Activated CD4-positive, alpha-beta T cell treated with anti-CD3 and anti-CD28 coated beads, Interleukin-2, amount 10 ng/mL, durations not matched to agents 7 days and 5 days (primary cell): ENCODE results near the gene KRT74. TPM values are rescaled to one million over a fixed set of nuclear protein-coding genes. Genes with fewer than 3 reads are reported as not detected.

Experiments used
- CTCF ChIA-PET: fragments of 350-600 bp; sonication (Branson Sonifier 250); formaldehyde crosslinking; loops from one replicate; lab custom pipeline; 2021; ENCODE audit warnings: antibody characterized with exemption; lab: Charles Lee
- POLR2A ChIA-PET: fragments of 350-600 bp; sonication (Branson Sonifier 250); formaldehyde crosslinking; loops from one replicate; lab custom pipeline; 2021; ENCODE audit warnings: antibody characterized with exemption; lab: Charles Lee
- DNase-seq: peaks from one replicate; pipeline ENCODE4 v3.0.0-alpha.2; 2020
- H3K27ac Mint-ChIP-seq: one replicate; pipeline ENCODE4 v1.8.0; 2021; ENCODE audit warnings: mild to moderate bottlenecking, moderate library complexity, mixed read lengths
- H3K27me3 Mint-ChIP-seq: one replicate; pipeline ENCODE4 v1.8.0; 2021; ENCODE audit warnings: mixed read lengths
- H3K36me3 Mint-ChIP-seq: one replicate; pipeline ENCODE4 v1.8.0; 2021; ENCODE audit warnings: low read depth, mixed read lengths
- H3K4me1 Mint-ChIP-seq: one replicate; pipeline ENCODE4 v1.8.0; 2021; ENCODE audit warnings: mixed read lengths
- H3K4me3 Mint-ChIP-seq: one replicate; pipeline ENCODE4 v1.8.0; 2021; ENCODE audit warnings: mild to moderate bottlenecking, moderate library complexity, mixed read lengths
- H3K9me3 Mint-ChIP-seq: one replicate; pipeline ENCODE4 v1.8.0; 2021; ENCODE audit warnings: mixed read lengths
- total RNA-seq, 2 experiments: library from RNA; stranded (reverse); gene quantifications; one replicate each; pipeline ENCODE4 v1.2.3, GENCODE V29; 2021

KRT74 gene
- total RNA-seq, 2 experiments from 2014 or later = 0.15 TPM

DNA sequence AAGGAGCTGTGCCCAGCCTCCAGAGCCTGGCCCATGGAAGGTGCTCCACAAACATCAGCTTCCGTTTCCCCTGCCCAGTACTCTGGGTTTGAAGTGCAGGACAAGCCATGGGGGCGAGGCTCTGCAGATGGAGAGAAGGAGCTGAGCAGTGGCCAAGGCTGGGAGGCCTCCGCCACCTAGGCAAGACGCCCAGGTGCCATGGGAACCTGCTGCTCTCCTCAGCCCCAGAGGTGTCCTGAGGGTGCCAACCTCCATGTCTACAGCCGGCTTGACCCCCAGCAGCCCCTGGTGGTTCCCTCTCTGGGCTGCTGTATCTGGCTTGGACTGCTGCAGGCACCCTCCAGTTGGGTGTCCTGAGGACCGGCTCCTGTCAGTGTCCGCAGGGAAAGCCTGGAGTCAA lies 33.1 kb downstream of the KRT74 start:
- H3K4me1 Mint-ChIP-seq = peaks cover 3% of the 10 kb centered on the region
- DNase-seq = no peak
- no peaks in the 10 kb centered on the region for H3K9me3 Mint-ChIP-seq
- H3K36me3 Mint-ChIP-seq = no peaks in the 10 kb centered on the region
- ChIA-PET CTCF (no interaction called here), POLR2A (no interaction called here)
- no peak overlapping the region for H3K27ac Mint-ChIP-seq
- no peaks in the 10 kb centered on the region for H3K27me3 Mint-ChIP-seq
- no peak overlapping the region for H3K4me3 Mint-ChIP-seq

DNA sequence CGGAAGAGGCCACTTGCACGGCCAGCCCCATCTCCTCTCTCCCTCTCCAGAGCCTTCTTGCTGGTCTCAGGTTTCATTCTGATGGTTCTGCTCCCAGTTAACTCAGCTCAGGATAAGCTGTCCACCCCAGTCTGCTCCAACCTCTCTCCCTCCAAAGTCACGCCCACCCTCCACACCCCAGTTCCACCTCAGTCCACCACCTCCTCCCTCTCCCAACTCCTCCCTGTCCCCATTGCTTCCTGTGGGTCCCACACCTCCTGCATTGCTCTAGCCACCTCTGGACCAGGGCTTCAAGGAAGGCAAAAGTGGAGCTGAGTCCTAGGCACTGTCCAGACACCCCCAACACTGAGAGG lies 33.8 kb downstream of the KRT74 start:
- H3K36me3 Mint-ChIP-seq = no peaks in the 10 kb centered on the region
- no peaks in the 10 kb centered on the region for H3K9me3 Mint-ChIP-seq
- H3K4me1 Mint-ChIP-seq = peaks cover 3% of the 10 kb centered on the region
- no peak overlapping the region for H3K27ac Mint-ChIP-seq
- POLR2A ChIA-PET = interaction anchor here (0.7 kb wide), 1 partner anchor 367 kb away, joined by 3 read pairs; no protein-coding TSS in a partner anchor
- no peaks in the 10 kb centered on the region for H3K27me3 Mint-ChIP-seq
- CTCF ChIA-PET = no interaction called here
- DNase-seq = no peak
- H3K4me3 Mint-ChIP-seq = no peak overlapping the region

DNA sequence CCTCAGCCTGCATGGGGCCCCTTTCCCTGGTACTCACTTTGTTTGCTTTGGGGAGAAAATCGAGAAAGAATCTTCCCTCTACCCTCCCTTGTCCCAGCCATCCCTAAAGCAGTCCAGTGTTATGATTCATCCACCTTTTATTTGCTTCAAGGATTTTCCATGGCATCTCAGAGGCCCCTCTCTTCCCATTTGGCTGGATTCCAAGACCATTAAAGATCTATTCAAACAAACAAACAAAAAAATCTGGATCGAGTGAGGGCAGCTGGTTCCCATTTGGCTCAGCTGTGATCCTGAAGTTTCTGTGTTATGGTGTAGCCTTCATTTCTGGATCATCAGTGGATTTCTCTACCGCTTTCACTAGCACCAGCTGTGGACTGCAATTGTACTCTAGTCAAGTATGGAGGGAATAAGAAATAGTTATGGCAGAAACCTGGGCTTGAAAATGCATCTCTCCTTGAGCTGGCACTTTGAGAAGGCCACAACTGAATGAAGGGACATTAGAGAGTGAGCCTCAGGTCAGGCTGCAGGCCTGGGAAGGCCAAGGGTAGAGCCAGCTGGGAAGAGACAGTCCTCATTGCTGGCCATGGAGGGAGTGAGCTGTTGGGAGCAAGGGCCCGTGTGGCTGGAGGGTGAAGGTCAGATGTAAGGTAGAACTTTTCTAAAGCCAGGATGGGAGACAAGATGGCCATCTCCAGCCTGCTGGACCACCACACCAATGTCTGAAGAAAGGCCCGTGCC lies 34.4 kb downstream of the KRT74 start:
- Mint-ChIP-seq H3K4me3 (no peak overlapping the region), H3K27ac (no peak overlapping the region), H3K9me3 (no peaks in the 10 kb centered on the region), H3K4me1 (peaks cover 3% of the 10 kb centered on the region), H3K27me3 (no peaks in the 10 kb centered on the region), H3K36me3 (no peaks in the 10 kb centered on the region)
- no peak for DNase-seq
- ChIA-PET CTCF (no interaction called here), POLR2A (interaction anchor here (0.7 kb wide), 1 partner anchor 366 kb away, joined by 3 read pairs; no protein-coding TSS in a partner anchor)

DNA sequence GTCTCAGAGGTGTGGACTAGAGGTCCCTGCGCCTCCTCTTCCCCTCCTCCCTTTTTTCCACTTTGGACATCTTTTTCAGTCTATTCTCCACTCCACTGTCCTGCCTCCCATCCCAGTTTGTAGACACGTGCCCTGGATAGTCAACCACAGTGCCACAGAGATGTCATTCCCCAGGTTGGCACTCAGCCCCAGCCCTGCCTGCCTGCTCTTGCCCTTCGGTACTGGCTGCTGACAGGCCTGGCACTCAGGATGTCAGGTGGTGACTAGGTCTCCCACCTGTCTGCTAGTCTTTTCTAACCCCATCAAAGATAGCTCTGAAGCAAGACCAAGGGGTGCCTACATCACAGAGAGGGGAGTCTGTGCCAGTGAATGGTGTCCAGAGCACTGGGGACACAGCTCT lies 36.5 kb downstream of the KRT74 start:
- Mint-ChIP-seq H3K27me3 (no peaks in the 10 kb centered on the region), H3K9me3 (no peaks in the 10 kb centered on the region), H3K36me3 (no peaks in the 10 kb centered on the region), H3K27ac (no peak overlapping the region), H3K4me1 (no peaks in the 10 kb centered on the region), H3K4me3 (no peak overlapping the region)
- POLR2A ChIA-PET = no interaction called here
- DNase-seq = no peak
- CTCF ChIA-PET = no interaction called here

DNA sequence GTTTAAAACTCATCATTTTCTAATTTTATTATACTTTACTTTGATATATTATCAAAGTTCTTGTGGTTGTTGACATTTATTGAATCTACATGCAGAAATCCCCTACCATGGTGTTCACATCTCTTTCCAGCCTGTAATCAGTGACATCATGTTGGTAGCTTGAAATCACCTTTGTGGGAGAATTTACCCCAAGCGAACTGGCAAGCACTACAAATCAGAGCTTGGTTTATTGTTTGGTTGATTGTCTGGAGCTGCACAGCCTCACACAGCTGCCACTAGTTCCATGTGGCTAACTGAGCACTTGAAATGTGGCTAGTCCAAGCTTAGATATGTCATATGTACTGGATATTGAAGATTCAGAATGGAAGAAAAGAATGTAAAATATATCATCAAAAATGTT lies 38.1 kb downstream of the KRT74 start:
- no peak overlapping the region for H3K27ac Mint-ChIP-seq
- no peaks in the 10 kb centered on the region for H3K27me3 Mint-ChIP-seq
- DNase-seq = no peak
- H3K9me3 Mint-ChIP-seq = no peaks in the 10 kb centered on the region
- POLR2A ChIA-PET = no interaction called here
- H3K36me3 Mint-ChIP-seq = no peaks in the 10 kb centered on the region
- no peak overlapping the region for H3K4me3 Mint-ChIP-seq
- H3K4me1 Mint-ChIP-seq = no peaks in the 10 kb centered on the region
- CTCF ChIA-PET = no interaction called here

DNA sequence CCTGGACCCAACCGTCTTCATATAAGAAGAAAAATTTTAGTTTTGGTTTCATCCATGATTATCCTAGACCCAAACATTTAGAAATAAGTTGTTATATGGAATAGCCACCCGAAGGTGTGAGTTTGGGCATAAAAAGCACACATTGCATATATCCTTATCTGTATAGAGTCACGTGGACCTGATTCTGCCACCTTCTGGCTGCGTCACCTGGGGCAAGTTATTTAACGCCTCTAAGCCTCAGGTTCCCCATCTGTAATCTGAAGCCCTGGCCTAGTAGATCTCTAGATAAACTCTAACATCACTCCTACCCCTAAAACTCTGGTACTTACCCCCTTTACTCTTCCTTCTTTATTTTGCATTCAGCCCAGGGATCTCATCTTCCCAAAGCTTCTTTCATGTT lies 39.2 kb downstream of the KRT74 start:
- no peak overlapping the region for H3K4me3 Mint-ChIP-seq
- no peaks in the 10 kb centered on the region for H3K36me3 Mint-ChIP-seq
- DNase-seq = no peak
- no peaks in the 10 kb centered on the region for H3K4me1 Mint-ChIP-seq
- no peaks in the 10 kb centered on the region for H3K9me3 Mint-ChIP-seq
- ChIA-PET POLR2A (no interaction called here), CTCF (no interaction called here)
- no peaks in the 10 kb centered on the region for H3K27me3 Mint-ChIP-seq
- H3K27ac Mint-ChIP-seq = no peak overlapping the region

DNA sequence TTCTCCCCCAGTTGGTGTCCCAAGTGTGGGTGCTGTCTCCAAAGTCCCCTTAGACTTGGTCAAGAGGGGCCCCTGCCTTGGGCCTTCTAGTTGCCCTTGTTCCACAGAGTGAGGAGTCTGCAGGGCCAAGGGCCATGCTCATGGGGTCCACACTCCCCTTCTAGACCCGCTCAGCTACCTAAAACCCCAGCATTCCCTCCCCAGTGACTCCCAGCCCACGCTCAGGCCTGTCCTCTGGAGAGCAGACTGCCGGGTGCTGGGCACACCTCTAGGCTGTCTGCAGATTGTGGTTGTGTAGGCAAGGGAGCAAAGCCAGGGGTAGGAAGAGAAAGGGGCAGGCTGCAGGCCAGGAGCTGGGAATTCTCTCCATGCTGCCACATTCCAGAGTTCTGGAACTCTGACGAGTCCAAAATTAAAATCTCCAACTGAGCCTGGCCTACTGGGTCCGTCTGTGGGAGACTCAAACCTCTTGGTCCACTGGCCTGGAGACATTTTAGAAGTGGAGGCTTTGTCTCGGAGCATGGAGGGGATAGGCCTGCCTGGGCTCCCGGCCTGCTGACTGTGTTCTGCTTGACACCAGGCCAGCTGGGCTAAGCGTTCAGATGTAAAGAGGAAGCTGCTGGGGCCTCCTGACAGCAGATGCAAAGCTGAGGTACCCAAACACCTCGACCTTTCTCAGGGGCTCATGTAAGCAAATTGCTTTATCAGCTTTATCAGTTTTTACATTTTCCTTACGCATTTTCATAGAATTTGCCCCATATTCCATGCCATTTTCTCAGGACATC lies 39.8 kb downstream of the KRT74 start:
- Mint-ChIP-seq H3K9me3 (no peaks in the 10 kb centered on the region), H3K36me3 (no peaks in the 10 kb centered on the region), H3K4me3 (no peak overlapping the region), H3K27ac (no peak overlapping the region), H3K27me3 (no peaks in the 10 kb centered on the region), H3K4me1 (no peaks in the 10 kb centered on the region)
- DNase-seq = no peak
- ChIA-PET CTCF (no interaction called here), POLR2A (no interaction called here)

DNA sequence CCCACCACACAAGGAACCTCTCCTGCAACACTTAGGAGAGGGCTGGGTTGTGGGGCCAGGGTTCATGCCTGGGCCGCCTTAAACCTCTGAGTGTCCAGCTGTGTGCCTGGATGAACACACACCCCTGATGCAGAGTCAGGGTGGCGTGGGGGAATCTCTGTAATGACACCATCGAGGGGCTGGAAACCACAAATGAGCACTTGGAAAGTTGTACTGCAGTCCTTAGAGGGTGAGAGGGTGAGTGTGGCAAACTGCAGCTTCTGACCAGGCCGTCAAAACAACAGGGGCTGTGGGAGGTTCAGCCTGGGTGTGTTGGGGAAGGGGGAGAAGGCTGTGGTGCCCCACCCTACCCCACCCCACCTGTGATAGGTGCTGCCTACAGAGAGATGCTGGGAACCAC lies 41.0 kb downstream of the KRT74 start:
- DNase-seq = no peak
- Mint-ChIP-seq H3K4me3 (no peak overlapping the region), H3K27ac (no peak overlapping the region), H3K36me3 (no peaks in the 10 kb centered on the region), H3K4me1 (no peaks in the 10 kb centered on the region), H3K9me3 (no peaks in the 10 kb centered on the region), H3K27me3 (no peaks in the 10 kb centered on the region)
- ChIA-PET CTCF (no interaction called here), POLR2A (interaction anchor here (0.6 kb wide), 1 partner anchor 18 kb away, joined by 3 read pairs; no protein-coding TSS in a partner anchor)

DNA sequence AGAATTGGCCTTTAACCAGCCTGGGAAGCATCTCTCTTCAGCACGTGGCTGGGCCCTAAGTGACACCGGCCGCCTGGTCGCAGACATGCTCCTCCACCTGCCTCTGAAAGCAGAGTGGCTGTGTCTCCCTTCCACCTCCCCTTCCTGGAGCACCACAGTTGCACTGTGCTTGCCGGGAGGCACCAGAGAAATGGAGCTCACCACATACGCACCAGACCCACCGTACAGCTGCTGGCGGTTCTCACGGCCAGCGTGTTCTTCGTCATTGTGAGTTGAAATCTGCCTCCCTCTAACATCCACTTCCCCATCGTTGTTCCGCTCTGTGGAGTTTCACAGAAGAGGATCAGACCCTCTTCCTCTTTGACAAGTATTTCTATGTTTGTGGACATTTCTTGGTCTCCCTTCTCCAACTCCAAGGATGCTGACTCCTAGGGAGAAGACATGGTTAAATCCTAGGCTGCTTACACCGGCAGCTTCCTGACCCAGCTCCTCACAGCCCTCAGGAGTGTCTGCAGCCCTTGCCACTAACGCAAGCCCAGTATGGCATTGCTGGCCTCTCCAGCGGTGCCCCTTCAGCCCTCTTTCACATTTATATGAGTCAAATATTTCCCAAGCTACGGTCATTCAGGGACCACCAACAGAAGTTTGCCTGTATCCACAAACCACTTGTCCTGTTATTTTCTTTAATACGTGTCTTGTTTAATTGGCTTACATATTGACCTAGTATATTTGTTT lies 41.9 kb downstream of the KRT74 start:
- ChIA-PET POLR2A (no interaction called here), CTCF (no interaction called here)
- Mint-ChIP-seq H3K27ac (no peak overlapping the region), H3K4me3 (no peak overlapping the region), H3K4me1 (peaks cover 4% of the 10 kb centered on the region), H3K9me3 (no peaks in the 10 kb centered on the region), H3K27me3 (no peaks in the 10 kb centered on the region), H3K36me3 (no peaks in the 10 kb centered on the region)
- DNase-seq = no peak

DNA sequence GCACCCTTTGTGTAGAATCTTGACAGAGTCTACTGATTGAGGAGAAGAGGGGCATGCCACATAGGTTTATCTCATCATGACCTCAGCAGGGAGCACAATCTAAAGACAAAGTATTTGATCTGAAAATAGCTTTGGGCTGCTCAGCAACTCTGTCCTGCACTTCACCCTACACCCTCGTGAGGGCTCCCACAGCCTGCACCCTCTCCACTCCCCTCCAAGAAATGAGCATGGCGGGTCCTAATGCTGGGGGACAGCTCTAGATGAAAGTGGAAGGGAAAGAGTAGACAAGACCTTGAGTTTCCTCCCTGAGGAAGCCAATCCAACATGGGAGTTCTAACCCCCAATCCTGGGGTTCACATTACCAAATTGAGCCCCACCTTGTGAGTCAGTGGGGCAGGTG lies 42.7 kb downstream of the KRT74 start:
- Mint-ChIP-seq H3K4me3 (no peak overlapping the region), H3K27me3 (no peaks in the 10 kb centered on the region), H3K4me1 (peaks cover 7% of the 10 kb centered on the region), H3K27ac (no peak overlapping the region), H3K9me3 (no peaks in the 10 kb centered on the region), H3K36me3 (no peaks in the 10 kb centered on the region)
- DNase-seq = no peak
- POLR2A ChIA-PET = no interaction called here
- CTCF ChIA-PET = no interaction called here

DNA sequence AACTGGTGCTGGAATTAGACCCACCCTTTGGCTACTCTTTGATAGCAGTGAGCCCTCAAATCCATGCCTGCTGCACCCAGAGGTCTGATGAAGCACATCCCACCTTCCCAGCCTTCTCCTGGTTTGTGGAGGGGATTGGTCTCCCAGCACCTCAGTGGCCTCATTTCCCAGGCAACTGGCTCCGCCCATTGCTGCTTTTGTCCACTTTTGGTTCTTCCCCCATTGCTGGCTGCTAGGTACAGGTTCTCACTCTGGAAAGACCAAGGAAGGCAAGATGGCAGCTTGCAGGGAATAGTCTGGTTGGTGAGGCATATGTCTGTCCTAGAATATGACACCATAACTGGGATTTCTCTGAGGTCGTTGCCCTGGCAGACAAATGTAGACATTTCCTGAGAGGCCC lies 43.3 kb downstream of the KRT74 start:
- H3K9me3 Mint-ChIP-seq = no peaks in the 10 kb centered on the region
- no peak overlapping the region for H3K27ac Mint-ChIP-seq
- ChIA-PET POLR2A (no interaction called here), CTCF (no interaction called here)
- no peaks in the 10 kb centered on the region for H3K27me3 Mint-ChIP-seq
- no peaks in the 10 kb centered on the region for H3K36me3 Mint-ChIP-seq
- H3K4me1 Mint-ChIP-seq = peaks cover 7% of the 10 kb centered on the region
- no peak for DNase-seq
- H3K4me3 Mint-ChIP-seq = no peak overlapping the region

DNA sequence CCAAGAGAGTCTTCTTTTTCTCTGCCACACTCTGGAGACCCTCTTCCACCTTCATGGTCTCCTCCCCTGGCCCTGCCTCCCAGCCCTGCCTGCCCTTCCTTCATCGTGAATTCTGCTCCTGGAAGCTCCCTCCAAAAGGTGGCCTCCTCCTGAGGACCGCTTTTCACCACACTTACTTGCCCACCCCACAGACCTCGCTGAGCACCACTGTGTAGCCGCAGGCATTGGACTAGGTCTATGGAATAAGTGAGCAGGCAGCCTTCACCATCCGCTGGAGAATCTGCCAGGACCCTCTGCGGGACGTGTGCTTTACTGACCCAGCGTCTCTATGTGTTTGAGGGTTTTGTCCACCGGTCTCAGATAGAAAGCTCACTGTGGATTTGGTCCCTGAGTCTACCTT lies 43.8 kb downstream of the KRT74 start:
- Mint-ChIP-seq H3K27ac (no peak overlapping the region), H3K4me3 (no peak overlapping the region), H3K27me3 (no peaks in the 10 kb centered on the region), H3K4me1 (peaks cover 7% of the 10 kb centered on the region), H3K36me3 (no peaks in the 10 kb centered on the region), H3K9me3 (no peaks in the 10 kb centered on the region)
- POLR2A ChIA-PET = no interaction called here
- no peak for DNase-seq
- CTCF ChIA-PET = no interaction called here

DNA sequence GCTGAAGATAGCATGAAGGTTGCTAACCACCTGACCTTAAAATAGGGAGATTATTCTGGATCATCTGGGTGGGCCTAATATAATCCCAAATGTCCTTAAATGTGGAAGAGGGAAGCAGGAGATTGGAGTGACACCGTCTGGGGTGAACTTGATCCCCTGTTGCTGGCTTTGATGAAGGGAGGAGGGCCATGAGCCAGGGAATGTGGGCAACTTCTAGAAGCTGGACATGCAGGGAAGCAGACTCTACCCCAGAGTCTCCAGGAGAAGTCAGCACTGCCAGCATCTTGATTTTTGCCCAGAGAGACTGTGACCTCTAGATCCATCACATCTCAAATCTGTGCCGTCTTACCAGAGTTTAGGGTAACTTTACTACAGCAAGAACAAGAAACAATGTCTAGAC lies 44.2 kb downstream of the KRT74 start:
- H3K27me3 Mint-ChIP-seq = no peaks in the 10 kb centered on the region
- CTCF ChIA-PET = no interaction called here
- no peak overlapping the region for H3K4me3 Mint-ChIP-seq
- H3K36me3 Mint-ChIP-seq = no peaks in the 10 kb centered on the region
- no peaks in the 10 kb centered on the region for H3K9me3 Mint-ChIP-seq
- POLR2A ChIA-PET = no interaction called here
- H3K27ac Mint-ChIP-seq = no peak overlapping the region
- no peak for DNase-seq
- H3K4me1 Mint-ChIP-seq = peaks cover 7% of the 10 kb centered on the region
